H1 (cell line): ENCODE data around the gene HOXA6. TPM values are rescaled to one million over a fixed set of nuclear protein-coding genes. Genes with fewer than 3 reads are reported as not detected.

ENCODE experiments used
- CTCF ChIA-PET: fragments of 300-600 bp; sonication (Branson Sonifier 250); formaldehyde crosslinking; loops from one replicate; lab custom pipeline; 2021; ENCODE audit not compliant: partially characterized antibody; lab: Charles Lee
- POLR2A ChIA-PET: fragments of 300-600 bp; sonication (Branson Sonifier 250); formaldehyde crosslinking; loops from one replicate; lab custom pipeline; 2021; ENCODE audit warnings: inconsistent platforms; ENCODE audit not compliant: partially characterized antibody; lab: Charles Lee
- DNase-seq, 2 experiments: peaks; one replicate each; pipeline versions ENCODE4 v3.0.0 to v3.0.0-alpha.2; 2010 to 2022; ENCODE audit warnings: low spot score in 2 of 2, low read depth in 1 of 2, mixed read lengths in 1 of 2
- FAIRE-seq: peaks from 2 replicates; lab custom pipeline; 2011; peaks lifted over from hg19 to GRCh38; lab: Jason Lieb, UNC
- H2AFZ ChIP-seq: 2 replicates; pipeline ENCODE4 v1.8.1; 2012; ENCODE audit warnings: low read length, inconsistent platforms
- H2AK5ac ChIP-seq: 2 replicates; pipeline ENCODE4 v1.6.1; 2013; ENCODE audit warnings: low read depth, low read length
- H2BK120ac ChIP-seq: replicated peaks from 2 replicates; pipeline ENCODE3; 2013; ENCODE audit warnings: low read depth, low read length, inconsistent platforms
- H2BK12ac ChIP-seq: 2 replicates; pipeline ENCODE4 v1.6.1; 2013; ENCODE audit warnings: low read depth, low read length
- H2BK15ac ChIP-seq: 2 replicates; pipeline ENCODE4 v1.6.1; 2013; ENCODE audit warnings: low read length
- H2BK20ac ChIP-seq: 2 replicates; pipeline ENCODE4 v1.6.1; 2013; ENCODE audit warnings: low read length
- H2BK5ac ChIP-seq: 2 replicates; pipeline ENCODE4 v1.6.1; 2013; ENCODE audit warnings: low read depth, low read length
- H3K14ac ChIP-seq: 2 replicates; pipeline ENCODE4 v1.6.1; 2013; ENCODE audit warnings: inconsistent platforms; ENCODE audit not compliant: insufficient read length
- H3K18ac ChIP-seq: 2 replicates; pipeline ENCODE4 v1.6.1; 2013; ENCODE audit warnings: low read length; ENCODE audit errors: extremely low read depth
- H3K23ac ChIP-seq: 2 replicates; pipeline ENCODE4 v1.6.1; 2013; ENCODE audit warnings: inconsistent platforms; ENCODE audit not compliant: insufficient read length
- H3K23me2 ChIP-seq: 2 replicates; pipeline ENCODE4 v1.6.1; 2013; ENCODE audit warnings: low read depth, low read length
- H3K27ac ChIP-seq: 2 replicates; pipeline ENCODE4 v1.6.1; 2011; ENCODE audit warnings: low read depth, low read length, inconsistent platforms
- H3K27me3 ChIP-seq, 4 experiments: replicated peaks in 1 of 4; 1 replicate in 1 of 4; 2 replicates in 3 of 4; pipeline versions ENCODE4 v1.6.1 to v1.8.1; 2011 to 2013; ENCODE audit warnings: low read length in 3 of 4, mild to moderate bottlenecking in 3 of 4, inconsistent platforms in 2 of 4, mixed read lengths in 2 of 4, moderate library complexity in 1 of 4; ENCODE audit not compliant: control insufficient read depth in 3 of 4, insufficient read depth in 3 of 4; ENCODE audit errors: extremely low read depth in 1 of 4
- H3K36me3 ChIP-seq, 4 experiments: 2 replicates each; pipeline versions ENCODE4 v1.6.1 to v1.8.1; 2011 to 2013; ENCODE audit warnings: mild to moderate bottlenecking in 4 of 4, low read length in 3 of 4, moderate library complexity in 2 of 4, control low read depth in 1 of 4, inconsistent platforms in 1 of 4; ENCODE audit not compliant: insufficient read depth in 4 of 4, control insufficient read depth in 2 of 4
- H3K4ac ChIP-seq: replicated peaks from 2 replicates; pipeline ENCODE3; 2013; ENCODE audit warnings: low read length, low read depth, mixed read lengths, inconsistent platforms; ENCODE audit not compliant: insufficient read length
- H3K4me1 ChIP-seq, 4 experiments: replicated peaks in 1 of 4; 1 replicate in 1 of 4; 2 replicates in 3 of 4; pipeline versions ENCODE4 v1.6.1 to v1.8.1; 2011 to 2013; ENCODE audit warnings: low read length in 3 of 4, inconsistent platforms in 2 of 4, mixed read lengths in 1 of 4; ENCODE audit not compliant: insufficient read depth in 4 of 4, control insufficient read depth in 3 of 4
- H3K4me2 ChIP-seq, 2 experiments: 2 replicates each; pipeline versions ENCODE4 v1.6.1 to v1.8.1; 2011 to 2013; ENCODE audit warnings: low read depth in 2 of 2, low read length in 2 of 2, control low read depth in 1 of 2, inconsistent platforms in 1 of 2, mild to moderate bottlenecking in 1 of 2; ENCODE audit not compliant: insufficient read depth in 1 of 2
- H3K4me3 ChIP-seq, 4 experiments: fragments of 200-600, 300-600 bp in 1 of 4; sonication (generic), shearing (Covaris generic), sonication (Bioruptor Twin) in 1 of 4; 2 replicates each; pipeline versions ENCODE4 v1.5.1 to v1.8.1; 2011 to 2016; ENCODE audit warnings: low read length in 4 of 4, low read depth in 3 of 4, control low read depth in 2 of 4, inconsistent platforms in 2 of 4, mild to moderate bottlenecking in 2 of 4, mixed read lengths in 1 of 4, moderate library complexity in 1 of 4; ENCODE audit not compliant: insufficient read depth in 2 of 4; ENCODE audit errors: extremely low read depth in 1 of 4
- H3K56ac ChIP-seq: replicated peaks from 2 replicates; pipeline ENCODE3; 2013; ENCODE audit warnings: low read depth, mild to moderate bottlenecking, mixed read lengths, low read length, inconsistent platforms; ENCODE audit not compliant: insufficient read length
- H3K79me1 ChIP-seq: 2 replicates; pipeline ENCODE4 v1.6.1; 2013; ENCODE audit warnings: low read depth, low read length, control low read depth
- H3K79me2 ChIP-seq, 2 experiments: 2 replicates each; pipeline versions ENCODE4 v1.6.1 to v1.8.1; 2012 to 2013; ENCODE audit warnings: low read length in 2 of 2, mild to moderate bottlenecking in 2 of 2, inconsistent platforms in 1 of 2; ENCODE audit not compliant: insufficient read depth in 2 of 2, control insufficient read depth in 1 of 2
- H3K9ac ChIP-seq, 4 experiments: replicated peaks in 1 of 4; 1 replicate in 1 of 4; 2 replicates in 3 of 4; pipeline versions ENCODE4 v1.6.1 to v1.8.1; 2011 to 2013; ENCODE audit warnings: low read depth in 3 of 4, low read length in 3 of 4, control low read depth in 2 of 4, mild to moderate bottlenecking in 2 of 4, moderate library complexity in 2 of 4, inconsistent platforms in 1 of 4; ENCODE audit errors: extremely low read depth in 1 of 4
- H3K9me3 ChIP-seq, 2 experiments: 2 replicates each; pipeline versions ENCODE4 v1.6.1 to v1.8.1; 2012 to 2013; ENCODE audit warnings: mild to moderate bottlenecking in 2 of 2, moderate library complexity in 2 of 2, control low read depth in 1 of 2, inconsistent platforms in 1 of 2, low read depth in 1 of 2, low read length in 1 of 2, mixed read lengths in 1 of 2; ENCODE audit not compliant: insufficient read depth in 2 of 2
- H4K20me1 ChIP-seq, 2 experiments: replicated peaks in 1 of 2; 2 replicates each; pipeline versions ENCODE3 to v1.8.1; 2011 to 2013; ENCODE audit warnings: inconsistent platforms in 2 of 2, low read length in 2 of 2, mild to moderate bottlenecking in 1 of 2; ENCODE audit not compliant: insufficient read depth in 2 of 2, control insufficient read depth in 1 of 2
- H4K5ac ChIP-seq: 2 replicates; pipeline ENCODE4 v1.6.1; 2013; ENCODE audit warnings: low read length, low read depth, mixed read lengths, inconsistent platforms; ENCODE audit not compliant: insufficient read length
- H4K8ac ChIP-seq: 2 replicates; pipeline ENCODE4 v1.8.0; 2013; ENCODE audit warnings: mild to moderate bottlenecking, moderate library complexity, low read length, inconsistent platforms; ENCODE audit not compliant: insufficient read depth; ENCODE audit errors: extremely low read depth
- H4K91ac ChIP-seq: replicated peaks from 2 replicates; pipeline ENCODE3; 2013; ENCODE audit warnings: low read length, mixed read lengths, inconsistent platforms; ENCODE audit not compliant: insufficient read length
- BACH1 ChIP-seq: IDR thresholded peaks from 2 replicates; pipeline ENCODE4 v1.6.1; 2012; ENCODE audit warnings: low read length, improper control_type of control experiment
- CBX8 ChIP-seq: fragments of 300-800, 300-1000 bp; sonication (generic); IDR thresholded peaks from 2 replicates; pipeline ENCODE4 v1.7.1; 2016; ENCODE audit warnings: low read depth, low read length, borderline replicate concordance
- JUND ChIP-seq: IDR thresholded peaks from 2 replicates; pipeline ENCODE4 v1.6.1; 2011; ENCODE audit warnings: mild to moderate bottlenecking, improper control_type of control experiment, low read length
- KDM4A ChIP-seq: IDR thresholded peaks from one replicate; pipeline ENCODE4 v1.7.1; 2012; ENCODE audit warnings: low read depth, mild to moderate bottlenecking, moderate library complexity, low read length, inconsistent platforms; ENCODE audit not compliant: severe bottlenecking
- NANOG ChIP-seq: IDR thresholded peaks from 2 replicates; pipeline ENCODE4 v1.6.1; 2011; ENCODE audit warnings: low read length, low read depth, mild to moderate bottlenecking, inconsistent platforms; ENCODE audit not compliant: insufficient read depth, poor library complexity, severe bottlenecking
- RNF2 ChIP-seq: fragments of 200-900, 300-1000 bp; sonication (generic); IDR thresholded peaks from 2 replicates; pipeline ENCODE4 v1.7.1; 2016; ENCODE audit warnings: borderline replicate concordance, low read depth, mild to moderate bottlenecking, antibody characterized with exemption, low read length; ENCODE audit not compliant: poor library complexity, severe bottlenecking; ENCODE audit errors: missing control alignments
- SAP30 ChIP-seq: fragments of 300-600 bp; sonication (generic); IDR thresholded peaks from 2 replicates; pipeline ENCODE4 v1.7.1; 2012; ENCODE audit warnings: low read length, moderate library complexity, mild to moderate bottlenecking, inconsistent platforms; ENCODE audit not compliant: insufficient read depth, insufficient replicate concordance
- SIRT6 ChIP-seq: IDR thresholded peaks from one replicate; pipeline ENCODE4 v1.7.1; 2012; ENCODE audit warnings: low read length, inconsistent platforms
- SP1 ChIP-seq: IDR thresholded peaks from 2 replicates; pipeline ENCODE4 v1.6.1; 2011; ENCODE audit warnings: low read depth, low read length
- SP2 ChIP-seq: IDR thresholded peaks from 2 replicates; pipeline ENCODE4 v1.6.1; 2012; ENCODE audit warnings: mild to moderate bottlenecking, low read length, inconsistent platforms
- TAF7 ChIP-seq: optimal IDR thresholded peaks from 2 replicates; pipeline ENCODE3; 2011; ENCODE audit warnings: low read depth, mild to moderate bottlenecking, inconsistent platforms, low read length, moderate library complexity, borderline replicate concordance
- WGBS, 2 experiments: shearing (Covaris generic) in 1 of 2; methylation state at CpG; one replicate each; pipeline versions ENCODE4 v1.1.6 to v1.1.7; 2013 to 2015; ENCODE audit warnings: low lambda C conversion rate in 2 of 2, mixed read lengths in 2 of 2, inconsistent platforms in 1 of 2, low coverage in 1 of 2, missing lambda C conversion rate in 1 of 2; ENCODE audit not compliant: insufficient replicate concordance in 2 of 2, insufficient coverage in 1 of 2, insufficient read length in 1 of 2; ENCODE audit errors: extremely low coverage in 1 of 2, missing lambda C conversion rate in 1 of 2; 5-methylcytosine and 5-hydroxymethylcytosine counted together
- polyA plus RNA-seq, 7 experiments: library from polyadenylated mRNA; depleted of rRNA in 3 of 7; stranded (reverse) in 5 of 7; unstranded in 2 of 7; fragments of >200 nt in 5 of 7; fragments of 200-250 nt in 2 of 7; gene quantifications; 1 replicate in 5 of 7; 2 replicates in 1 of 7; 4 replicates in 1 of 7; pipeline versions ENCODE4 v1.2.1 to v1.2.3, GENCODE V29; 2011 to 2013; ENCODE audit warnings: missing spikeins in 2 of 7, mixed read lengths in 2 of 7
- total RNA-seq: library from RNA; stranded (reverse); fragmentation: NEBNext Ultra II Directional; extraction: Animal tissue kit (Norgen Biotek cat#: 25700); gene quantifications from 2 replicates; pipeline ENCODE4 v1.2.1, GENCODE V29; 2021

Gene HOXA6
- total and polyA plus RNA-seq, 2 of the 8 experiments (the other 6 are each of a cell fraction or from before 2014, with no cell fraction given): not detected

DNA sequence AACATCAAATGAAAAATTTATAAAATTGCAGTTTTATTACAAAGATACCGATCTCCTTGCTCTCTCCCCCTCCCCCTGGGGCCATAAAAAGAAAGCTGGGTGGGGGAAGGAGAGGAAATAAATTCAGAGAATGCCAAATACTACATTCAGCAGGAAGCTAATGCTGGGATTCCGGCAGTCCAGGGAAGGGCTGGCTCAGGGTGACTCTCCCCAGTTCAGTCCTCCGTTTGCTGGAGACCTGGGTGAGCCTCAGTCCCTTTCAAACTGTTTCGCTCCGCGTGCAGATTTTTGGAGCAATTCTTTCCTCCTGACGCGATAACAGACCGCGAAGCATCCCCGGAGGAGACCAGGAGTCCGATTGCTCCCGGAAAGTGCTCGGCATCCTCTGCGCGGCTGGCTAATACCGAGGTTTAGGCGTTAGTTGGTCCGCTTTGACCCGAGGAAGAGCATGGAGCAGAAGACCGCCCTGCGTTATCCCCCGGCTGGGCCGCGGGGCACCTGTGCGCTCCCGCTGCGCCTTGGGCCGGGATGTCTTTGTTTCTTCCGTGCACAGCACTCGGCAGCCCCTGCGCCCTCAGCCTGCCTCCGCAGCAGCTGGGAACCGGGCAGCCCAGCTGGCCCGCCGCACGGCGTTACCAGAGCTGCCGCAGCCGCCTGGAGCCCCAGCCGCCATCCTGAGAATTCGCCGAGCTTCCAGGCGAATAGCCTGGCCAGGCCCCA lies 41.2 kb downstream of the HOXA6 start:
- Histone ChIP-seq H2BK12ac (no peak overlapping the region), H3K4me3 (peak overlapping the region in 1 of 4 experiments; percentile 25; a peak in 1 of 8 replicates), H3K36me3 (peaks cover 0 to 14% (median 0%) of the 10 kb centered on the region in 4 experiments; a peak in 1 of 8 replicates), H4K20me1 (peaks cover 25 to 40% of the 10 kb centered on the region in 2 experiments), H3K4me1 (peaks cover 0 to 15% (median 8%) of the 10 kb centered on the region in 4 experiments; a peak in 5 of 7 replicates), H3K14ac (no peak overlapping the region), H3K9ac (no peak overlapping the region), H3K18ac (no peak overlapping the region), H3K23ac (no peak overlapping the region), H3K9me3 (no peaks in the 10 kb centered on the region), H3K27me3 (peaks cover 98 to 100% (median 99%) of the 10 kb centered on the region in 4 experiments), H2AK5ac (no peak overlapping the region), H3K79me2 (no peaks in the 10 kb centered on the region), H3K4ac (no peak overlapping the region), H4K5ac (no peak overlapping the region), H2BK15ac (no peak overlapping the region), H2BK20ac (0 out of 2 replicates have a peak overlapping the region, but pooled peaks have one; percentile 48), H3K79me1 (no peaks in the 10 kb centered on the region), H3K4me2 (peak overlapping the region; percentile 5 to 50; a peak in 3 of 4 replicates), H2BK5ac (no peak overlapping the region), H3K27ac (no peak overlapping the region), H2BK120ac (no peak overlapping the region), H4K8ac (0 out of 2 replicates have a peak overlapping the region, but pooled peaks have one; percentile 7), H3K56ac (no peak overlapping the region), H4K91ac (no peak overlapping the region), H2AFZ (no peak overlapping the region), H3K23me2 (0 out of 2 replicates have a peak, but pooled peaks cover 1% of the 10 kb centered on the region)
- ChIA-PET POLR2A (interaction anchor here (1.3 to 2.8 kb wide), 2 partner anchors 10 to 12 kb away, joined by 5 to 6 read pairs; partner anchors contain the start of gene HOXA1), CTCF (interaction anchor here (0.6 to 2.9 kb wide), 11 partner anchors 10 to 131 kb away, joined by 3 to 13 read pairs (median 3); partner anchors contain the start of gene HOXA5)
- DNase-seq (peak in 1 of 2 experiments; percentile 68), FAIRE-seq (no peak)
- WGBS, 2 experiments: 2% methylated on average over 44 of the region's 44 CpGs; no CpG with 5 or more reads in 1 of the 2 experiments
- TF ChIP-seq CBX8: peak; percentile 86; the same call in 1 of the 2 replicates
- TF ChIP-seq BACH1: no peak
- no peak for TF ChIP-seq KDM4A
- no peak for TF ChIP-seq SP2
- no peak for TF ChIP-seq SIRT6
- no peak for TF ChIP-seq NANOG
- TF ChIP-seq JUND: no peak
- peak; percentile 98 for TF ChIP-seq RNF2
- no peak for TF ChIP-seq TAF7
- 0 out of 2 replicates have a peak, but pooled peaks have one; percentile 24 for TF ChIP-seq SP1
- no peak for TF ChIP-seq SAP30
